HEK293T (cell line): ENCODE measurements around the gene CCDC102A.

Experiments
- CTCF ChIA-PET: fragments of 350-600 bp; formaldehyde crosslinking; extraction: SDS; loops from one replicate; lab custom pipeline; 2021; ENCODE audit warnings: antibody characterized with exemption, inconsistent platforms; lab: Yijun Ruan, JAX
- POLR2A ChIA-PET: fragments of 350-600 bp; formaldehyde crosslinking; extraction: SDS; loops from one replicate; lab custom pipeline; 2020; ENCODE audit warnings: antibody characterized with exemption, inconsistent platforms; lab: Yijun Ruan, JAX
- DNase-seq: peaks from one replicate; pipeline ENCODE4 v3.0.0; 2012; ENCODE audit warnings: mixed read lengths; ENCODE audit errors: extremely low spot score
- ARNT ChIP-seq: fragments of 450-650 bp; IDR thresholded peaks from 2 replicates; pipeline ENCODE4 v1.6.1; 2017; ENCODE audit warnings: mild to moderate bottlenecking
- BHLHE40 ChIP-seq: fragments of 450-650 bp; IDR thresholded peaks from 2 replicates; pipeline ENCODE4 v1.6.1; 2016; ENCODE audit warnings: mild to moderate bottlenecking, moderate library complexity, borderline replicate concordance
- CTBP1 ChIP-seq: fragments of 450-650 bp; IDR thresholded peaks from 2 replicates; pipeline ENCODE4 v1.6.1; 2016; ENCODE audit warnings: borderline replicate concordance
- ELF4 ChIP-seq: fragments of 450-650 bp; IDR thresholded peaks from 2 replicates; pipeline ENCODE4 v1.6.1; 2017; ENCODE audit warnings: antibody characterized with exemption
- FOXA1 ChIP-seq: fragments of 450-650 bp; IDR thresholded peaks from 2 replicates; pipeline ENCODE4 v1.6.1; 2016; ENCODE audit warnings: mild to moderate bottlenecking
- FOXK2 ChIP-seq: fragments of 450-650 bp; IDR thresholded peaks from 2 replicates; pipeline ENCODE4 v1.6.1; 2016; ENCODE audit warnings: mild to moderate bottlenecking
- FOXM1 ChIP-seq: fragments of 450-650 bp; IDR thresholded peaks from 2 replicates; pipeline ENCODE4 v1.6.1; 2017; ENCODE audit warnings: mild to moderate bottlenecking, borderline replicate concordance
- HDGF ChIP-seq: fragments of 450-650 bp; IDR thresholded peaks from 2 replicates; pipeline ENCODE4 v1.6.1; 2017; ENCODE audit warnings: antibody characterized with exemption, borderline replicate concordance
- L3MBTL2 ChIP-seq: fragments of 450-650 bp; conservative IDR thresholded peaks from 2 replicates; pipeline ENCODE4 v1.6.1; 2016; ENCODE audit warnings: mild to moderate bottlenecking
- LEF1 ChIP-seq: fragments of 450-650 bp; IDR thresholded peaks from 2 replicates; pipeline ENCODE4 v1.6.1; 2017; ENCODE audit warnings: mild to moderate bottlenecking, borderline replicate concordance
- NFRKB ChIP-seq: fragments of 450-650 bp; IDR thresholded peaks from 2 replicates; pipeline ENCODE4 v1.6.1; 2016; ENCODE audit warnings: mild to moderate bottlenecking, moderate library complexity
- SP1 ChIP-seq: fragments of 450-650 bp; IDR thresholded peaks from 2 replicates; pipeline ENCODE4 v1.6.1; 2017
- SUZ12 ChIP-seq: fragments of 450-650 bp; IDR thresholded peaks from 2 replicates; pipeline ENCODE4 v1.6.1; 2016; ENCODE audit warnings: mild to moderate bottlenecking
- TARDBP ChIP-seq: fragments of 450-650 bp; IDR thresholded peaks from 2 replicates; pipeline ENCODE4 v1.6.1; 2016
- ZNF384 ChIP-seq: fragments of 450-650 bp; IDR thresholded peaks from 2 replicates; pipeline ENCODE4 v1.6.1; 2016
- TF ChIP-seq, protein P1 (sequence below): fragments of 450-650 bp; IDR thresholded peaks from 2 replicates; pipeline ENCODE4 v1.6.1; 2016

Gene CCDC102A

DNA sequence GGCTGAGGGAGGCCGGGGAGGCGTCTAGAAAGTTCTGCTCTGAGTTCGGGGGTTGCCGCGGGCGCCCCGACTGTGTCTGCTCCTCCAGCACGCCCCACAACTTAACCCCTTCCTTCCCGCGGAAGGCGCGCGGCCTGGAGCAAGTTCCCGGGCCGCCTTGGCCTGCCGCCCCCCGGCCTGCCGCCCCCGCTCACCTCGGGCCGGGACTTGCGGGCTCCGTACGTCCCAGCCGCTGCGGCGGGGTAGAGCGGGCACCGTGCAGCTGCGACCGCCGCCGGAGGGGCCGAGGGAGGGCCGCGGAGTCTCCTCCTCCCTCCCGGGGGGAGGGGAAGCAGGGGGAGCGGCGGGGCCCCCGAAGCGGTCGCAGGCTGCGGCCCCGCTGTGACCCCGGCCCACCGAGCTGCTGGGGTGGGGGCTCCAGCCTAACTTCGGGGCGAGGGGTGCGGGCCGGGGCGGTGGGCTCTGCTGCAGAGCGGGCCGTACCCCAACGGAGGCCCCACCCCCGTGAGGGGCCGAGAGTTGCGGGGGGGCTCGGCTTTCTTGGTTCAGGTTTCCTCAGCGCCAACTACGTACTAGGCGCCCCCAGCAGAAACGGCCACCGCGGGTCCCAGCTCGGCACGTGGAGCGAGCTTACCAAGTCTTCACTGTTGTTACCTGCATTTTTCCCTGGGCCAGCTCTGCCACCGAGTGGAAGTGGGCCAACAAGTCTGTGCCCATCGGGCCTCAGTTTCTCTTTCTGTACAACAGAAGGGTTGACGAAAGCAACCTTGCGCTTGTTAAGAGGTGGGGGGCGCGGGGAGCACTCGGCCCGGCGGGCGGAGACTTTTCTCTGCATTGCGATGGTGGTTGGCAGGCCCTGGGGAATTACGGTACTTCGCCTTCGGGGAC lies at the start of gene CCDC102A:
Gene CCDC102A (minus strand): TSS at position 266 of the 888 bp plus-strand sequence. CDS start 7,394 bp downstream, outside the sequence.
- DNase-seq: peak; percentile 67
- POLR2A ChIA-PET: interaction anchor here (1.0 to 1.9 kb wide), 2 partner anchors 49 to 89 kb away, joined by 3 to 8 read pairs; partner anchors contain the start of genes CIAPIN1 and COQ9

DNA sequence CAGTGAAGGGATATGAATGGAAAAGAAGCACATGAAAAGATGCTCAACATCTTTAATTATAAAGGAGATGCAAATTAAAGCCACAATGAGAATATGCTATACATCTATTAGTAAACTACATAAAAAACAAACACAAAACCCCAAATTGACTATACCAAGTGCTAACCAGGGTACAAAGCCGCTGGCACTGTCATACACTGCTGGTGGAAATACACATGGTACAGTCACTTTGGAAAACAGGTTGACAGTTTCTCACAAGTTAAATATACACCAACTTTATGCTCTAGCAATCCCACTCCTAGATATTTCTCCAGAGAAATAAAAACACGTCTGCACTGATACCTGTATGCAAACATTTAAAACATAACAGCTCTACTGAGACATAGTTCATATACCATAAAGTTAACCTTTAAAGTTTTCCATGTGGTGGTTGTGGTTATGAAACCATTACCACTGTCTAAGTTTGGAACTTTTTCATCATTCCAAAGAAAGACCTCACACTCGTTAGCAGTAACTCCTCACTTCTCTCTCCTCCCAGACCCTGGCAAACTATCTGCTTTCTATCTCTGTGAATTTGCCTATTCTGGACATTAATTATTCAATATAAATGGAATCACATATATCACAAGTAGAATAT lies 48.8 kb upstream of the CCDC102A start:
- CTCF ChIA-PET: interaction anchor here (0.8 kb wide), 1 partner anchor 9 kb away, joined by 4 read pairs; no protein-coding TSS in a partner anchor
- no peak for TF ChIP-seq FOXM1
- no peak for TF ChIP-seq L3MBTL2
- no peak for TF ChIP-seq TARDBP
- TF ChIP-seq CTBP1: no peak
- no peak for TF ChIP-seq ARNT
- TF ChIP-seq FOXA1: no peak
- TF ChIP-seq LEF1: no peak
- TF ChIP-seq NFRKB: no peak
- no peak for TF ChIP-seq HDGF
- POLR2A ChIA-PET: no interaction called here
- no peak for DNase-seq

More for the DNA sequence above, at the start of gene CCDC102A:
- TF ChIP-seq SP1 (no peak), L3MBTL2 (peak; percentile 62), CTBP1 (no peak), FOXM1 (peak; percentile 58; the same call in 1 of the 2 replicates), ZNF384 (no peak), HDGF (no peak)
- CTCF ChIA-PET: interaction anchor here (1.8 kb wide), 1 partner anchor 16 kb away, joined by 4 read pairs; no protein-coding TSS in a partner anchor

DNA sequence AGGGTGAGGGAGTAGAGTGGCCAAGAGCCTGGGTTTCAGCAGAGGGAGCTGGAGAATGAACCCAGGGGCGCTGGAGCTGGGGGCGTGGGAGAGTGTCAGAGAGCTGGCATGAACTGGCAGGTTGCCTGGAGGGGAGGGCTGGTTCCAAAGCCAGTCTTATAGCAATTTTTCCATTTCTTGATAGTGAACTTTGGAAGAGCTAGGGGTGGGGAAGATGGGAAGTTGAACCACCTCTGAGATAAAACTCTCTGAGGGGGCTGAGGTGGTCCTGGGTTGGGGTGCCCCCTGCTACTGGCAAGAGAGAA lies 42.9 kb upstream of the CCDC102A start:
- TF ChIP-seq L3MBTL2 (no peak), HDGF (no peak), SP1 (no peak), ARNT (no peak), SUZ12 (no peak), ZNF384 (no peak), FOXK2 (no peak), NFRKB (no peak), LEF1 (no peak)
- TF ChIP-seq, protein P1, sequence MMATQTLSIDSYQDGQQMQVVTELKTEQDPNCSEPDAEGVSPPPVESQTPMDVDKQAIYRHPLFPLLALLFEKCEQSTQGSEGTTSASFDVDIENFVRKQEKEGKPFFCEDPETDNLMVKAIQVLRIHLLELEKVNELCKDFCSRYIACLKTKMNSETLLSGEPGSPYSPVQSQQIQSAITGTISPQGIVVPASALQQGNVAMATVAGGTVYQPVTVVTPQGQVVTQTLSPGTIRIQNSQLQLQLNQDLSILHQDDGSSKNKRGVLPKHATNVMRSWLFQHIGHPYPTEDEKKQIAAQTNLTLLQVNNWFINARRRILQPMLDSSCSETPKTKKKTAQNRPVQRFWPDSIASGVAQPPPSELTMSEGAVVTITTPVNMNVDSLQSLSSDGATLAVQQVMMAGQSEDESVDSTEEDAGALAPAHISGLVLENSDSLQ: no peak
- ChIA-PET POLR2A (no interaction called here), CTCF (no interaction called here)
- DNase-seq: no peak

DNA sequence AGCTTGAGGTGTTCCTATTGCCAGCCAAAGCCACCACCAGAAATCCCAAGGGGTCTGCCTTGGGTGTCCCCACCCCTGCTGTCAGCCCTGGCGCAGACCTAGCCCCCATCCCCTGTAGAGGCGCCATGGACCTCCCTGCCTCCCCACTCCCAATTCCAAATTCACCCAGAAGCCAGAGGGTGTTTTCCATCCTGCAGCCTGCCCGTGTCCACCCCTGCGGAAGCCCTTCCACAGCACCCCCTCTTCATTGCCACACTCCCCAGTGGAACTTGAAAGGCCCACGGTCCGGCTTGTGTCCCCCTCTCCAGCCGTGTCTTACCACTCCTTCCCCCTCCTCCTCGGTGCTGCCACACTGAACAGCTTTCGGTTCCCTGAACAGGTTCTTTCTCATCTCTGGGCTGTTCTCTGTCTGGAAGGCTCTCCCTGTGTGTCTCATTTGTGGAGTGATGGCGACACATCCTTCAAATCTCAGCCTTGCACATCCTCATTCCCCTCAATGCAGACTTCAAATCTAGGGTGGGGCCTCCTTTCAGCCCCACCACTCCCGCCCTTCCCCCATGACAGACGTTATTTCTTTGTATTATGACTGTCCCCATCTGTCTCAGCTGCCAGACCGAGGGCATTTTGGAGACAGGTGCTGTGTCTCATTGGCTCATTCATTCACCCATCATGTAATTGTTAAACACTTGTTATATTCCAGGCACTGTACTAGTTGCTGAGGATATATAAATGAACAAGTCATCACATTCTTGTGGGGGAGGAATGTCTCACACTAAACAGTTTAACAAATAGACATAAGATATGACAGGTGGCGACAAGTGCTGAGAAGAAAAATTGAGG lies 42.4 kb upstream of the CCDC102A start:
- CTCF ChIA-PET: interaction anchor here (0.6 to 2.8 kb wide), 2 partner anchors 12 to 518 kb away, joined by 3 to 9 read pairs; no protein-coding TSS in a partner anchor
- TF ChIP-seq FOXA1: no peak
- POLR2A ChIA-PET: no interaction called here
- no peak for DNase-seq

DNA sequence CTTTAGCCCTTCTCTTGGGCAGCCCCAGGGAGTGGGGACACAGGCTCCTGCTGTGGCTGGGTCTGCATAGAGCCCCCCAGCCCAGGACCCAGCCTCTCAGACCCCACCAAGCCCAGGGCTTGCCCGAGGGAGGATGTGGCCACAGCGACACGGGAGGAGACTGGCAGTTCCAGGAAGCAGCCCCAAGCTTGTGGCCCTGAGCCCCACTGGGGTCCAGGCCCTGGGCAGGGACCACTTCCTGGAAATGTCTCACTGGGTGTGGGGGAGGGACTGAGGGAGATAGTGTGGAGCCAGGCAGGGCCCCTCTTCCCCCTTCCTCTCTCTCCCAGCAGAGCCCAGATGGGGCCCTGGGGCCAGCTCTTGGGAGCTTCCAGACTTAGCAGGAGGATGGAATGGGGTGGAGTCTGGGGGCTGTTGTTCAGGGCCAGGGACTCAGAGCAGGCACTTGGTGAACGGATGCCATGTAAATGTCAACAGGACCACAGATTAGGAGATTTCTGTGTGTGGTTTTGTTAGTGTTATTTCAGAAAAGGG lies 41.4 kb upstream of the CCDC102A start:
- POLR2A ChIA-PET: no interaction called here
- no peak for DNase-seq

More for the DNA sequence above, 41.4 kb upstream of the CCDC102A start:
- CTCF ChIA-PET: interaction anchor here (2.3 to 2.8 kb wide), 2 partner anchors 13 to 70 kb away, joined by 9 to 21 read pairs; no protein-coding TSS in a partner anchor
- TF ChIP-seq ELF4 (no peak), NFRKB (no peak), CTBP1 (no peak), L3MBTL2 (no peak), FOXM1 (no peak), BHLHE40 (no peak), ARNT (no peak), ZNF384 (no peak), TARDBP (no peak), LEF1 (no peak), FOXK2 (no peak), HDGF (no peak), SUZ12 (no peak)
- TF ChIP-seq, protein P1: no peak
